ENCODE data around the gene DNAJB6.

Gene DNAJB6

DNA sequence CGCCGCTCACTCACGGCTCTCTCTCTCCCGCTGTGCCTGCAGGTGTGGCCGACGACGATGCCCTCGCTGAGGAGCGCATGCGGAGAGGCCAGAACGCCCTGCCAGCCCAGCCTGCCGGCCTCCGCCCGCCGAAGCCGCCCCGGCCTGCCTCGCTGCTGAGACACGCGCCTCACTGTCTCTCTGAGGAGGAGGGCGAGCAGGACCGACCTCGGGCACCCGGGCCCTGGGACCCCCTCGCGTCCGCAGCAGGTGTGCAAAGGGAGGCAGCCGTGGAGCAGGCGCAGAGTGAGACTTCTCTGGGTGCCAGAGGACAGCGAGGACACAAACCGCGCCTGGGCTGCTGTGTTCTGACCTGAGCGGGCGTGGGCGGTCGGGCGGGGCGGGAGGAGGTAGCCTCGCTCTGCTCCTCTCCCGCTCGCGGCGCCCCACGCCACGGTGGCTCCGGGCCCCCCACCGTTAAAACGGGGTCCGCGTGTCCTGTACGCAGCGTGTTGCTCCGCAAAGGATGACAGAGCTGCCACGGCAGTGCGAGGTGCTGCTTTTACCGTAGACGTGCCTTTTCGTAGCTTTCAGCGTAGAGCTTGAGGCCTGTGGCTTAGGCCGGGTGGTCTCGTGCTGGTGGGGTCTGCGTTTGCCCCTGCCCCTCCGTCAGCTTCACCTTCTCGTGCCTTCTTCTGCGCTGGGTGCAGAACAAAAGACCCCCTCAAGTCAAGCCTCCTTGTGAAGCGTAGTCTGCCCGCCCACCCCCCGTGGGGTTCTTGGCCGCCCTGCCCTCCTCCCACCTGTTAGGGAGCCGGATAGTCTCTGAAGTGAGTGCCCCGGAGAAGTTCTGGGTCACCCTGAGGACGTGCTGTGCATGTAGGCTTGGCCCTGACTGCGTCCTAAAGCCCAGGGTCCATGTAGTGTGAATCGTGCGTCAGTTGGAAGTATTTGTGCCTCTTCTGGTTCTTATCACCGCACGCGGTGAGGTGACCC is 73.2 kb downstream of the DNAJB6 start:
- no peak for DNase-seq (ENCODE audit: low read depth)

DNA sequence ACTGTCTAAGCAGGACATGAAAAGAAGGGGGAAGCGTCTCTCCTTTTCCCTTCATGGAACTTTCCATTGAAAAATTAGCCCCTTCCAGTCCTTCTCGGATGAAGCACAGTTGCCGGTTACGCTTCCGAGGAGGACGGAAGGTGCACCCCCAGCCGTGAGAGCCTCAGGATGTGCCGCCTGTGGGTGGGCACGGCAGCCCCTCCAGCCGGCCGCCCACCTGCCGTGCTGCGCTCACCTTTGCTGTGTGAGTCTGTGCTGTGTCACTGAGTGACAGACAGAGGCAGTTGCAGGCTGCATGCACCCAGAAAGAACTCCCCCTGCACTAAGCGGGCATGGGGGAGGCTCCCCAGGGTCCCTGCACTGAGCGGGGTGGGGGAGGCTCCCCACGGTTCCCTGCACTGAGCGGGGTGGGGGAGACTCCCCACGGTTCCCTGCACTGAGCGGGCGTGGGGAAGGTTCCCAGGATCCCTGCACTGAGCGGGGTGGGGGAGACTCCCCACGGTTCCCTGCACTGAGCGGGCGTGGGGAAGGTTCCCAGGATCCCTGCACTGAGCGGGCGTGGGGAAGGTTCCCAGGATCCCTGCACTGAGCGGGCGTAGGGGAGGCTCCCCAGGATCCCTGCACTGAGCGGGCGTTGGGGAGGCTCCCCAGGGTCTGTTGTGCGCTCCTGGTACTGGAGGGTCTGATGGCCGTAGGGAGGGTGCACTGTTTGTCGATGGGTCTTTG is 74.2 kb downstream of the DNAJB6 start:
- DNase-seq (ENCODE audit: low read depth), result no peak

DNA sequence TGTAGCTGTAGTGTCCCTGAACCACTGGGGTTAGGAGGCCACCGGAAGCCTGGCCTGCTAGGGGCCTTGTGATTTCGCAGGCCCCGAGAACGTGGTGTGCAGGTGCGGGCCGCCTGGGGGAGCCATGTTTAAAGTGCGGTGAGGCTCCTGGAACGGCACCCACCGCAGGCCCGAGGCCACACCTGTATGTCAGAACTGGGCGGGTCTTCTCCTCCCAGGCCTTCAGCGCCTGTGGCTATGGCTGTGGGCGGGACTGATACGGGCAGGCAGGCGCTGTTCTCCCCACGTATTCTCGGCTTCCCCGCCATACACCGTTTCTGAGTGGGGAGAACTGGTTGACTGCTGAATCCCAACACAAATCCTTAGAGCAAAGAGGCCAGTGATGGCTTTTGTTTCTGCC is 74.8 kb downstream of the DNAJB6 start:
- DNase-seq (ENCODE audit: low read depth), result no peak

DNA sequence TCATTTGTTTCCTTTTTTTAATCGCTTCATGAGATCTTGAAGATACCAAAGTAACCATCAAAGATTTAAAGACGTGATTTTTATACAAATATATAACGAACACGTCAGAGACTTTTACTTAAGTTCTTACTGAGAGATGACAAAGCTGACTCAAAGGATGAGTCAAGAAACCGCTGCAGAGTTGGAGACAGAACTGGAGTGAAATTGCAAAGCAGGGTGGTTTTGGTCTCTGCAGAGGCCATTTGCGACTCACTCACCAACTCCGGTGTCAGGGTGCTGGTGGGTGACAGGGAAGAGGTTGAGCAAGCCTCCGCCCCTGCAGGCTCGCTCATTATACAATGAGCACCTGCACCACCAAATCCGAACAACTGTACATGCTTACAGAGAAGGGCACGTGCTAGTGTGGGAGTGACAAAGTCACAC is 75.2 kb downstream of the DNAJB6 start:
- DNase-seq (ENCODE audit: low read depth), result no peak

DNA sequence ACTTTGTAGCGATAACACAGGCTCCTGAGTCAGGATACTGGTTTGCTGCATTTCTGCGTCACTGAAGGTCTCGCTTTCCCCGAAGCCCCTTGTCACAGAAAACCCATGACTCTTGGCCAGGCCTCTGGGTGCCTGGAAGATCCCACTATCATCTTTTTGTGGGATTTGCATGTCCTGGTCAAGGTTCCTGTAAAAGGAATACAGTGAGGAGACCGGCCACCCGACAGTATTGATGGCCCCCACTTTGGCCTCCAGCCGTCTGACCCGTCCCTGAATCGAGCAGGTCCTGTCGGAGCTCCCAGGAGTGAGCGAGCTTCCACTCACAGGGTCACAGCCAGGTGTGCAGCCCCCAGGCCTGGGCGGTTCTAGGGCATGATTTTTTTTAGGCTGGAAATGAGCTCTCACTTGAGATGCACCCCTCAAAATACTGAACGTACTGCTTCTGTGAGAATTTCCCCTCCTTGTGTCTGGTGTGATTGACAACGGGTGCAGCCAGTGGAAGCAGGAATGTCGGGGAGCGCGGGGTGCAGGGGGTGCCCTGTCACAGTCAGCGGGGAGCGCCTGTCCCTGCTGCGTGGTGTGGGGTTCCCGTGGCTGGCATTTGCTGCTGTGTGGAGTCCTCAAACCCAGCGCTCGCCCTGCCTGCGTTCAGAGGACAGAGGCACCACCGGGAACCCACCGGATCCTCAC is 75.8 kb downstream of the DNAJB6 start:
- no peak for DNase-seq (ENCODE audit: low read depth)

DNA sequence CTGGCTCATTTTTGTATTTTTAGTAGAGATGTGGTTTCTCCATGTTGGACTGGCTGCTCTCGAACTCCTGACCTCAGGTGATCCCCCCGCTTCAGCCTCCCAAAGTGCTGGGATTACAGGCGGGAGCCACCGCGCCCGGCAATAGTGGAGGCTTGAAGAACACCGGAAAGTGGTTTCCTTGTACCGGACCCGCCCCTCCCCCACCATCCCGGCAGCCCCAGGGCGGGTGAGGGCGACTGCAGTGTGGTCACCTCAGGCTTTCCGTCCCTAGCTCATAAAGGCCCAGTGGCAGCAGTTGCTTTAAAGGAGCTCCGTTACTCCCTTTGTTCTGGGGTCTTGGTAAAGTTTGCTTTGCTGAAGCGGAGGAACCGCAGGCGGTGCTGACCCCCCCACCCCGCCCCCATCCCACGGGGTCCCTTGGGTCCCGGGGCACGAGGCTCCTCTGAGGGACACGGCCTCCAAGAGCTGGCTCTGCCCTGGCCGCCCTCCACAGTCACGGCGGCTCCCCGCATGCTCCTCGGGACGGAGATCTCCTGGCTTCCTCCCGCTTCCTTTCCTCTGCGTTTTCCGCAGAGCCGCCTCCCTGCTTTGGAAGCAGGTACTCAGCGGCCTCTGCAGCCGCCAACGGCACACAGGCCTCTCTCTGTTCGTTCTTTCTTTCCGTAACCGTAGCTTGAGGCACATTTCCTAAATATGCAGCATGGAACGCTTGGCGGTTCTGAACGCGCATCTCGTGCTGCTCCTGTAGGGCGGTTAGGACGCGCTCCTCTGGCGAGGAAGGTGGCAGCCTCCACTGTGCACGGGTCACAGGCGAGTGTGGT is 77.3 kb downstream of the DNAJB6 start:
- no peak for DNase-seq (ENCODE audit: low read depth)

DNA sequence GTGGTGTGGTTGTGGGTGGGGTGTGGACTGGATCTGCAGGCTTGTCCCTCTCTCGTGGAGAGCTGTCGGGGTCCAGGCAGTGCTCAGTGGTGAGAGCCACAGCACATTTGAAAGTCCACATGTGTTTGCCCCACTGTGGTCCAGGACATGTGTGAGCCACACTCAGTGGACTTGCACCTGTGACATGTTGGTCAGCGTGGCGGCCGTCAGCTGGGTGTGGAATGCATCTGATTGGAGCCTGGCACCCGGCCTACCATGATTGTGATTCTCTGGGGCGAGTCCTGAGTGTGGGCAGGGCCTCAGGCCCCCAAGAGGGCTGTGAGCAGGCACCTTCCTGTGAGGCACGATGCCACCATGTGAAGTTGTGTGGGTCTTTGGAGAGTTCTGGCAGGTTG is 77.9 kb downstream of the DNAJB6 start:
- no peak for DNase-seq (ENCODE audit: low read depth)

DNA sequence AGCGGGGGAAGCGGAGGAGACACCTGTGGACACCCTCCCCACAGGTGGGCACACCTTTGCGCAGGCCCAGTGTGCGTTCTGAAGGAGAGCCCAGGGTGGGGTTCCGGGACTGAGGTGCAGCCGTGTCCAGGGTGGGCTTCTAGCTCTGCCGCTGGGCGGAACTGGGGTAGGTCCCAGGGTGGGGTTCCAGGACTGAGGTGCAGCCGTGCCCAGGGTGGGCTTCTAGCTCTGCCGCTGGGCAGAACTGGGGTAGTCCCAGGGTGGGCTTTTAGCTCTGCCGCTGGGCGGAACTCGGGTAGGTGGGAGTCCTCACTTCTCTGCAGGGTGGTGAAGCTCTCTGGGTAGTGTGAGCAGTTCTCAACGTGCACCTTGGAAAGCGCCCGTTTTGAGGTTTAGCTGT is 78.7 kb downstream of the DNAJB6 start:
- DNase-seq (ENCODE audit: low read depth), result no peak

DNA sequence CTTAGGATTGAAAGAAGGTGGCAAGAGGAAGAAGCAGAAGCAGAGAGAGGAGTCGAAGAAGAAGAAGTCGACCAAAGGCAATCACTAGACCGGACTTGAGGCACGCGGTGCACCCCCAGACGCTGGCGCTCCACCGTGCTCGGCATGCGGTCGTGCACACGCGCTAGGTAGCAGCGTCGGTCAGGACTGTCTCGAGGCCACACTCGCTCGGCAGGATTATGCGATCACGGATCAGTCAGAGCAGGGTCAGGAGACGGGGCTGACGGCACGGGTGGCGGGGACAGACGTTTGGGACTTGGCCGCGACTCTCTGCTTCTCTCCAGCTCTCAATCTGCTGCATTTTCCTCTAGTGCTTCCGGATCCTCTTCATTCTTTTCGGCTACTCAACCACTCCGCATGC is 79.2 kb downstream of the DNAJB6 start:
- no peak for DNase-seq (ENCODE audit: low read depth)

DNA sequence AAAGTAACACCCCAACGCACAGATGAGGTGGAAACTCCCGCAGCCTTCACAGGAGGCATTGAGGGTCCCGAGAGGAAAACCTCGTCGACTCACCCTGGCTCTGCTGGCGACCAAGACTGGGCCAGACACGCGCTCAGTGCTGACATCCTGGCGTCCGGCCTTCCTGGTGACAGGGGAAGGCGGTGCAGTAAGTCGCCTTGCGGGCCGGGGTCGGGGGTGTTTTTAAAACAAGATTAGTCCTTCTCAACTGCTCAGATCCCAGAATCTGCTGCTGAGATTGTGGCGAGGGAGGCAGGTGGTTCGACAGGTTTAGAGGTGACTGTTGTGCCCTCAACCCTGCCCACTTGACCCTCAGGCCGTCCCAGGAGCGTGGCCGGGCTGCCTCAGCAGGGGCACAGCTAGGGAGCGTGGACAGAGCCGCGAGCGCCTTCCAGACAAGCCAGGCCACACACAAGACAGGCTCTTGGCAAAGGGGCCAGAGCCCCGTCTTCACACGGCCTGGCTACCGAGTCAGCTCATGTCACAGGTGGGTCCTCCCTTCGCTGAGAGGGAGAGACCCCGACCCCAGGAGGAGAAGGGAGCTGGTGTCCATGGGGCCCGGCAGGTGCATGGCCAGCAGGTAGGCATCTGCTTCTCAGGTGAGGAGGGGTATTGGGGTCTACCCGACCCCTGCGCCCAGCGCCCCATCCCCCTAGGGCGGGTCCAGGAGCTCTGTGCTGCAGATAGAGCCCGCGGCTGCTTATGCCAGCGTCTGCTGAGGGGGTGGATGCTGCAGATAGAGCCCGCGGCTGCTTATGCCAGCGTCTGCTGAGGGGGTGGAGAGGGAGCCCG is 81.6 kb downstream of the DNAJB6 start:
- DNase-seq (ENCODE audit: low read depth), result no peak

DNA sequence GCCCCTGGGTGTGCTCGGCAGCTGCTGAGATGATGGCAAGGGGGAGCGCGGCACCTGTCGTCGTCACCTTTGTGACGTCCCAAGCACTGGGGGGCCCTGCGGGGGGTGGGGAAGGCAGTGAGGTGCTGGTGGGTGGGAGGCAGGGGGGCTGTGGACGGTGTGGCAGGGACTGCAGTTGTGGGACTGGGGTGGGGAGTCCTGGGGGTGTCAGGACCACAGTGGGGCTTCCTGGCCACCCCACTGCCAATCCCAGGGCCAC is 82.2 kb downstream of the DNAJB6 start:
- DNase-seq (ENCODE audit: low read depth), result no peak

DNA sequence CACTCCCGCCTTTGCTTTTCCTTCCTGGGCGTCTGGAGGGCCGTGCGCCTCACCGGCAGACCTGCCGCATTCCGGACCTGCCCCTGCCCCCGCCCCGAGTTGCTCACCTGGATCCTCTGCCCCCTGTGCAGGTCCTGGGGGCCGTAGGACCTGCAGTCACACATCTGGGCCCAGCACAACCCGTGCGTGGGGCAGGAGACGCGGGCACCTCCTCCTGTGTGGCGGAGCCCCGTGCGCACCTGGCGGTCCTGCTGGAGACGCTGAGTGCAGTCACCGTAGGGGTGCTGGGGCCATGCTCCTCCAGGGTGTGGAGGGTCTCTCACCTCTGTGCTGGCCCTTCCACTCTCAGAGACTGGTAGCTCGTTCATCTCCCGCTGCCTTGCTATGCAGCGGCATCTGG is 85.5 kb downstream of the DNAJB6 start:
- DNase-seq (ENCODE audit: low read depth), result no peak

DNA sequence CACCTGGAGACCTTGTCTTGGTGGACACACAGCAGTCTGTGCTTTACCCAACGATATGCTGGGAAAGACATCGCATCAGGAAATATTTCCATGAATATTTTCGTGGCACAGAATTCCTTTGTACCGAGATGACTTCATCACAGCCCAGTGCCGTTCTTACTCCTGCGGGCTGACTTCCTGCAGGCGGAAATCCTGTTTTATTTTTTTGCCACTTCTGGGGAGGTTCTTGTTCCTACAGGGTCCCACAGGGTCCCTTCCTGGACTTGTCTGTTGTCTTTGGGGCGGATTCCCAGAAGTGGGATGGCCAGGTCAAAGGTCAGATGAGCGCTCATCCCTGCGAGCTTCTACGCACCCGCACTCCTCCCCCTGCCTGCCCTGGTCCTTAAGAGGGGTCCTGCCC is 86.5 kb downstream of the DNAJB6 start:
- DNase-seq (ENCODE audit: low read depth), result no peak

DNA sequence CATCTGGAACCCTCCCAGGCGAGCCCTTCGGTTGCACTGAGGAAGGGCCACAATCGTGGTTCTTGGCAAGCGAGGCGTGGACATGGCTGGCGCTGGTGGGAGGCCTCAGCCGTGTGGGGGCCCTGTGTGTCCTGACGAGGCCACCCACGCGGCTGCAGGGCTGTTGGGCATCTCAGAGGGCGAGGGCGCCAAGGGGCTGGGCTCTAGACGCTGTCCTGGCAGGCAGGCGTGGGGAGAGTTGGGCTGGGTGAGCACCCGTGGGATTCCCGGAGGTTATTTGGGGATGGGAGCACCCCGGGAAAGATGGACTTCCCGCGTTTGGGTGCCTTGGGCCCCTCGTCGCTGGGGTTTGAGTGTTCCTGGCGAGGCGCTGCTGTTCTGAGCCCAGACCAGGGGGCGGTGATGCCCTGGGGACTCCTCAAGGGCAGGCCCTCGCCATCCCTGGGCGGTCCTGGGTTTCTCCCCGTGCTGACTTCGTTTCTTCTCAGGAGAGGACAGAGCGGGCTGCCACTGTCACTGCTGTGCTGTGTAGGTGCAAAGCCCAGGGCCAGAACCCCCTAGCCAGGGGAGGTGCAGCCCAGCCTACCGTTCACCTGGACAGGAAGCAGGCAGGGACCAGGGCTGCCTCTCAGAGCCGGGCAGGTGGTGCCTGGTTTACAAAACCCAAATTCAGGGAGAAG is 87.2 kb downstream of the DNAJB6 start:
- DNase-seq (ENCODE audit: low read depth), result no peak

DNA sequence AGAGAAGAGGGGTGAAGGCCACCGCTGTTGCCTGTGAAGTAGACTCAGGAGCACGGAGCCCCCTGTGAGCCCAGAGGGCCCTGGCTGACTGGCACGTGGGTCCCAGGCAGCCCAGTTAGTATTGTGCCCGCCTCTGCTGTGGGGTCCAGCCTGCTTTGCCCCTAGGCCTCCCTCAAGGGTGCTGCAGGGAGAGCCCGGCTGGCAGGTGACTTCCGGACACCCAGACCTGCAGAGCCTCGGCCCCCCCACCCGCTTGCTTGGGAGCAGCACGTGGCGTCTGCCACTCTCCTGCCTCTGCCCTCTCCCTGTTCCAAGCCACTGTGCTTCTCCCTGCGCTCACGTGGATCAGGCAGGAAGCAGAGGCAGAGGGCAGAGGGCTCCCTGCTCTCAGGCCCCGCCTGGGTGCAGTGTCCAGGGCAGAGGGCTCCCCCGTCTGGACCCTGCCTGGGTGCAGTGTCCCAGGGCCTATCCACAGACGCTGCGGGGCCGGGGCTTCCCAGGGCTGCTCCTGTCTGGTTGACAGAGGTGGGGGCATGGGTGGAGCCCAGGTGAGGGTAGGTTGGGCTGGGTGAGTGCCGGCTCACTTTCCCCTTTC is 88.4 kb downstream of the DNAJB6 start:
- no peak for DNase-seq (ENCODE audit: low read depth)

DNA sequence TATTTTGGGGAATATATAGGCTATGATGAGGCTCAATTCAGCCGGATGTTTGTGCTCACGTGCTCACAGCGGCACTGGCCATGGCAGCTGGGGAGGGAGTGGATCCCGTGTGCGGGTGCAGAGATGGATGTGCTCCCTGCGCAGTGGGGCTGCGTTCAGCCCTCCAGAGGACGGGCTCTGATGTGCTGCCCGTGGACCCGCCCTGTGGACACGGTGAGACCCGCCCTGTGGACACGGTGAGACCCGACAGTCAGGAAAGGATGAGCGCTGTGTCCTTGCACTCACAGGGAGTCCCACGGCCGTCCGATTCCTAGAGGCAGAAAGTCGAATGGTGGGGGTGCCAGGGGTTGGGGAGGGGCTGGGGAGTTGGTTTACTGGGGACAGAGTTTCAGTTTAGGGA is 89.0 kb downstream of the DNAJB6 start:
- no peak for DNase-seq (ENCODE audit: low read depth)

DNA sequence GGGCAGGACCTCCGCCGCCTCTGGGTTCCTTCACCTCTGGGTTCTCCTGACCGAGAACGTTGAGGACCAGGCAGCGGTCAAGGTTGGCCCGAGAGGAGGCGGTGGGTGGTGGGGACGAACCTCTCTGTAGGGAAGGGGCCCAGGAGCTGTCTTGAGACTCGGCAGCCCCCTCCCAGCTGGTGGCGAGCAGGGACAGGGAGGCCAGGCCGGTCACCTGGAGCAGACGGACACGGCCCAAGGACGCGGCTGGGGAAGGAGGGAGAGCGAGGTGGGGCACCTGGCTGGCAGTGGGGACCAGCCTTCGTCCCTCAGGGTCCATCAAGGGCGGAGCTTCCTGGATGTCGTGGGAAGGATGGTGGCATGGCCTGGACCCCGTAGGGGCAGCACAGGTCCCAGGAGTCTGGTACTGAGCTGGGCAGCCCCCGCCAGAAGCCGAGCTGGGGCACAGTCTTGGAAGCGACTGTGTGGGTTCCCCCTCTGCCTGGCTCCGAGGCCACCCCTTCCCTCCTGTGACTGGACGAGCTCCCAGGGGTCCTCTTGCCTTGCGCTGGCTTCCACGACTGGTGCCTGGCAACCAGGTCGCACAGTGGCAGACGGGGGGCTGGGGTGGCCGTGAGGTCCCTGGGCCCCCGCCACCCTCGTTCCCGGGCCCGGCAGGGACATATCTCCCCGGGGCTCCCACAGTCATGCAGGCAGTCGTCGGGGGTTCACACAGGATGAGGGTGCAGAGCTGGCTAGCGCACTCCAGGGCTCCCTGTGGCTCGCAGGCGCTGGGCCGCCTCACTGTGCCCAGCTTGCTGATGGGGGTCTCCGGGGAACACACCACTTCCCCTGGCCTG is 89.9 kb downstream of the DNAJB6 start:
- no peak for DNase-seq (ENCODE audit: low read depth)

DNA sequence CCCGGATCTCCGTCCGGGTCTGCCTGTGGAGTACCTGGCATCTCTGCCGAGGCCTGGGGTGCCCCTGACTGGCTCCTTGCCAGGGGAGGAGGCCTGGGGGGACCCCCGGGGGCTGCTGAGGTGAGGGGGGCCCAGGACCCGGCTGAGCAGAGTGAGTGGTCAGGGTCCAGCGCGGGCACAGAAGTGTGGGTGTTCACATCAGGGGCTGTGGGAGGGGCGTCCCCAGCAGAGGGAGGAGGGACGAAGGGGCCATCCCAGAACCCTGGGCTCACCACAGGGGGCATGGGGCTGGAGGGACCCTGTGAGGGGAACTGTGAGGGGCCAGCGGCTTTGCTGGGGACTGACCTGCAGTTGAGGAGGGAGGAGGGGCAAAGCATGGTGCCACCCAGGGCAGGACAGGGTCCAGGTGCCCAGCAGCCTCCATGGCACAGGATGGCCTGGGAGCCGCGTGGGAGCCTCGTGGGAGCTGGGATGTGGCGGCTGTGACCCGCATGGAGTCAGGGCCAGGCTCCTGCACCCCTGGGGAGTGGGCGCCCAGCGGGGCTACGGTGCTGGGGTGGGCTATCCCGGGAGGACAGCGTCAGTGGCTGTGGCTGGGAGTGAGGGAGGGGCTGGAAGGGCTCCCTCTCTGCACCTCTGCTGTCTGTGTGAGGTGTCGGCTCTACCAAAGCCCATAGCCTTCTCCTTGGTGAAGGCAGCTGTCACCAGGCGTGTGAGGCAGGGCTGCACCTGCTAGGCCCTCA is 91.2 kb downstream of the DNAJB6 start:
- DNase-seq (ENCODE audit: low read depth), result no peak

DNA sequence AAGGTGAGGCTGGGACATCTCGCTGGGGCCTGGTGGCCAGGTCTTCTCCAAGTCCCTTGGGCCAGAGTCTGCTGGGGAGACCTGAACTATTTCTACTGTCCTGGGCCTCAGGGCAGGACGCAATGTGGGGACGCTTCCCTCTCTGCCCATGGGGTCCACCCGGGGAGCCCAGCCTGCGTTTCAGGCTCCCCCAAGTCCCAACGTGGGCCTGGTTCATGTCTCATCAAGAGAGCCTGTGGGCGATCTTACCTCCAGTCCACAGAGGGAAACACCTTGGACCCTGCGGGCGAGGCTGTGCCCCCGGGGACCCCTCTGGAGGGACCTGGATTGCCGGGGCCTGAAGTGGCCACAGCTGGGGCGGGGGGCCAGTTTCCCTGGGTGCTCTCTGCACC is 91.7 kb downstream of the DNAJB6 start:
- DNase-seq (ENCODE audit: low read depth), result no peak

All from stimulated activated CD8-positive, alpha-beta memory T cell treated with anti-CD3 and anti-CD28 coated beads, Interleukin-12 subunit alpha, Interleukin-12 subunit beta, amount 100 ng/mL, for 1 hour (primary cell).